ENCODE results near the gene ACTL6B.

ACTL6B gene

DNA sequence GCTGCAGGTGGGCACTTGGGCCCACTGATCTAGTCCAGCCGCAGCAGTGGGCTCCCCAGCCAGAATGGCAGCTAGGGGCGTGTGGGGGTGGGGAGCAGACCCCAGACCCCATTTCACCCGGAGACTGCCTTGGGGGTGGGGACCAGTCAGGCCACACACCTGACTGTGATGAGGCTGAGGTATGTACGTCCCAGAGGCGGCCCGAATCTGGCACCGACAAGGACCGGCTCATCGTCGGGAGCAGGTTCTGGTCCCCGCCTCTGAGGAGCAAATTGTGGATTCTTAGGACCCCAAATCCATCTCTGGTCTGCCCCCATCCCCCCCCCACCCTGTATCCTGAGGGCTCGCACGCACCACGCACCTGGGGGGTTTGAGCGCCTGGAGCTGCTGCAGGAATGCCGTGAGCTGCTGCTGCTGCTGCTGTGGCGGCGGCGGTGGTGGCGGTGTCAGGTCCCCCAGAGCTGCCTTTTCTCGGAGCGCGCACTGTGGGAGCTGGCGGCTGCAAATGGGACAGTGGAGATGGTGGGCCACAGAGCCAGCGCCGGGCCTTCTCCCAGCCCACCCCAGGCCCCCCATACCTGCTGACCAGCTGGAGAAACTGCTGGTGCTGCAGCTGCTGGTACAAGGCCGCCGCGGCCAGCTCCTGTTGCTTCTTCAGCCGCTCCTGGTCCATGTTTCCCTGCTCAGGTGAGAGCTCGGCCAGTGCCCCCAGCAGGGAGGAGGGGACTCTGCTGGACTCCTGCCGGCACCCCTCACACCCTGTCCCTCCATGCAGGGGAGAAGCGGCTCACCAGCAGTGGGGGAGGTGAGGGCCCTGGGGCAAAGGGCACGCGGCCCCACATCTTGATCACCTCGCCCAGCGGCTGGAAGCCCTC lies 27.6 kb upstream of the ACTL6B start:
- no peak for DNase-seq

GRCh38 chr7:100682991-100683658 lies 26.9 kb upstream of the ACTL6B start:
- no peak for DNase-seq

GRCh38 chr7:100682228-100682741 lies 26.0 kb upstream of the ACTL6B start:
- no peak for DNase-seq

DNA sequence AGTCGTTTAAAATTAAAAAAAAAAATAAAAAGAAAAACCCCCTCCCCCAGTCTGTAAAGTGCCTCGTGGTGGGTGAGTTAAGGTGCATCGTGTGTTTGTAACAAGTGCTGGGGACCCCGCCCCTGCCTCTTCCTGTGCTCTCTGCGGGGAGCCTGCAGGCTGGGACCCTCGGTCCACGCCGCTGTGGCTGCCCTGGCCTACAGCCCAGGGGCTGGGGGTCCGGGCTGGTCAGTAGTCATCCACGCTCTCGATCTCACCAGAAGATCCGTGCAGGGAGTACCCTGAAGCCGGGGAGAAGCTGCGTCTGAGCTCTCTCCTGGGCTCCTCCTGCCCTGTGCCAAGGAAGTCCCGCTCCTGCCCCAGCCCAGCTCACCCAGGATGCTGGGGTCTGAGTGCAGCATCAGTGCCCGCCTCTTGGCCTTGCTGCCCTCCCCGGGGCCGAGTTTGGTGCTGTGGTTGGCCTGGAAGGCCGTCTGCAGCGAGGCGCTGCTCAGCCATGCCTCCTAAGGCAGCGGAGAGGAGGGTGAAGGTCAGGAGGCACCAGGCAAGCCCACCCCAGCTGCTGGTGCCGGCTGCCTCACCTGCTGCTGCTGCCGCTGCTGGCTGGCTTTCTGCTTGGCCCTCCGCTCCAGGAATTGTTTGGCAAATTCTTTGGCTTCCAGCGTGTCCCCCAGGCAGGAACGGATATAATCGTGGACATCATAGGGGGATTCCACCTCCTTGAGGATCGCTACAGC lies 25.4 kb upstream of the ACTL6B start:
- DNase-seq: no peak

DNA sequence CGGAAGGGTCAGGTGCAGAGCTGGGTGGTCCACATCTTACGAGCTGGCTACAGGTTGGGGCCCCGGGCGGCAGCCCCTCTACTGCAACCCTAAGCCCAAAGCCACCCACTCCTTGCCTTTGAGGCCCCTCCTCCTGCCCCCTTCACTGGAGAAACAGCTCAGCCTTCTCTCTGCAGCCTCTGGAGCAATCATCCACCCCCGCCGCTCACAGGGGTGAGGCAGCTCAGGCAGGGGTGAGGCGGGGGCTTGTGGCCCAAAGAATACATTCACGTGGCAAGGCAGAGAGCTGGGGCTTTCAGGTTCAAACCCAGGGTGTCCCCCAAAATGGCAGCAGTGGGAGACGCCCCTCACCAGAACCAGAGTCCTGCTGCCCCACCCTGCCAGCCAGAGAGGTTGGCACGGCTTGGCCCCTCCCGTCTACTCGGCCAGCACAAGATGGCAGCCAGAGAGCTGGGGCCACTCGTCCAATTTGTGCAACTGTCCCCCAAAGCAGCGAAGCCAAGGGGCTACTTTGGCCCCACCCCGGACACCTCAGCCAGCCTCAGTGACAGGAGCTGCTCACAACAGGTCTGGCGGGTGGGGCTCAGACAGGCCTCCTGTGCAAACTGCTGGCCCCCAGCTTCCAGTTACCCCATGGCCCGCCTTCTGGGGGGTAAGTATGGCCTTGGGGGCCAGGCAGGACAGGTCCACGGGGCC lies 24.5 kb upstream of the ACTL6B start:
- peak; percentile 23 for DNase-seq

GRCh38 chr7:100679927-100680575 lies 23.8 kb upstream of the ACTL6B start:
- DNase-seq: no peak

- DNase-seq: no peak
These were observed 23.1 kb upstream of the ACTL6B start for GRCh38 chr7:100679129-100679926.

GRCh38 chr7:100678291-100678984 lies 22.2 kb upstream of the ACTL6B start:
- no peak for DNase-seq

- no peak for DNase-seq
These were observed 21.3 kb upstream of the ACTL6B start for GRCh38 chr7:100677308-100678267.

DNA sequence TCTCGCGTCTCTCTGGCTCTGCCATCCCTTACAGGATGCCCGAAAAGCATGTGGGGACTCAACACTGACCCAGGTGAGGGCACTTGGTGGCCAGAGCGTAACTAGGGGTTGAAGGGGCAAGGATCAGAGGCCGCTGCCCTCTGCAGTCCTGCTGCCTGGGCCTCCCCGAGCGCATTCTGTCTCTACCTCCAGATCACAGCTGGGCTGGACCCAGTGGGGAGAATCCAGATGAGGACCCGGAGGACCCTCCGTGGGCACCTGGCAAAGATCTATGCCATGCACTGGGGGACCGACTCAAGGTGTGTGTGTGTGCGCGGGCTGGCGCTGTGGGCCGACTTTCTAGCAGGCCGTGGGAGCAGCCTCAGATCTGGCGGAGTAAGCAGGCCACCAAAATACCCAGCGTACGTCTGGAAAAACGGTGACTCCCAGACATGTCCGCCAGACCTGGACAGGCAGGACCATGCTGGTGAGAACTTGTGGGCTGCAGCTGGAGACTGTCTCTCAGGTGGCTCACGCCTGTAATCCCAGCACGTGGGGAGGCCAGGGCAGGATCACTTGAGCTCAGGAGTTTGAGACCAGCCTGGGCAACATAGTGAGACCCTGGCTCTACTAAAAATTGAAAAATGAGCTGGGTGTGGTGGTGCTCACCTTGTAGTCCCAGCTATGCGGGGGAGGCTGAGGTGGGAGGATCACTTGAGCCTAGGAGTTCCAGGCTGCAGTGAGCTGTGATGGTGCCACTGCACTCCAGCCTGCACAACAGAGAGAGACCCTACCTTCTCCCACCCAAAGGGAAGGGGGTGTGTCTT lies 20.5 kb upstream of the ACTL6B start:
- DNase-seq: no peak

DNA sequence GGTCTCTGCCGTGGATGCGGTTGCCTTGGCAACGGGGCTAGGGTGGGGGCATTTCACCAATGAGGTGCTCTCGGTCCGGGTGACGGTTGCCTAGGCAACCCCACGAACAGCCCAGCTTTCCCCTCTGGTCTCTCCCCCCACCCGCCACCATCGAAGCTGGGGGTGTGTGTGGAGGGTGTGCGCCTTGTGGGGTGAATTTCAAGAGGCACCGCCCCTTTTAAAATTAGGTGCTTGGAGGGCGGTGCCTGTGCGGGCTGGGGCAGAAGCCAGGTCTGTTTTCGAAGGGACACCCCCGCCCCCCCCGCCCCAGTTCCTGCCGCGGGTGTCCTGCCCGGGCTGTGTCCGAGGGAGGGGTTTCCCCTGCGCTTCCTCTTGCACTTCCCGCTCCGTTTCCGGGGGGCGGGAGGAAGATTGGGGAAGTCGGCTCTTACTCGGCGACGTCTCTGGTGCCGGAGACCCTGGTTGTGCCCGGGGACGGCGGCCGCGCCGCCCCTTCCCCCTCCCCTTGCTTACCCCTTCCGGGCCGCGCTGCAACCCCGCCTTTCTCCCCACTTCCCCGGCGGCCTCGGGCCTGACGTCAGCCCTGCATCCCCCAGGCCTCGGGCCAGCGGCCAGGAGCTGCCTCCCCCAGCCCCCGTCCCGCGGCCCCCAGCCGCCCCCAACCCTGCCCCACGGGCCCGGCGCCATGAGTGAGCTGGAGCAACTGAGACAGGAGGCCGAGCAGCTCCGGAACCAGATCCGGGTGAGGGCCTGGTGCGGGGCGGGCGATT lies 19.5 kb upstream of the ACTL6B start:
- DNase-seq: peak; percentile 78

DNA sequence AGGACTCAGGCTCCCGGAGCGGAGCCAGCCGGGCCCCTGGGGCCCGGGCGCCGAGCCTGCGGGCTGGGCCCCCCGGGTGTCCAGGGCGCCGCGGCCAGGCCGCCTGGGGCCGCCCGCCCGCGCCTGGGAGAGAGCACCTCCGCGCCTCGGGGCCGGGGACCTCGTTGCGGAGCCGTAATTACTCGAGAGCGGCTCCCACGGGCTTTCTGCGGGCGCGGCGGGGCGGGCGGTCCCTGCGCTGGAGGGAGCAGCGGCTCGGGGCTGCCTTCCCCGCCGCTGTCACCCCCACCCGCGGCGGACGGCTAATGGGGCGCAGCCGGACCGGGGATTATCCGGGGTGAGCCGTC lies 18.8 kb upstream of the ACTL6B start:
- no peak for DNase-seq

GRCh38 chr7:100674411-100675104 lies 18.3 kb upstream of the ACTL6B start:
- DNase-seq: peak; percentile 58

- peak; percentile 64 for DNase-seq
These were observed 17.7 kb upstream of the ACTL6B start for GRCh38 chr7:100673942-100674410.

GRCh38 chr7:100673302-100673941 lies 17.2 kb upstream of the ACTL6B start, which contains the start of gene GNB2:
Gene GNB2, plus strand, starts transcription at chr7:100673740. Its CDS starts 2,526 bp downstream, at chr7:100676266.
- peak; percentile 99 for DNase-seq

Measured in NCI-H82 (cell line).